Retinal pigment epithelial cell (primary cell): ENCODE results near the gene HES1.
"Not testable (repeated sequence)": the region's sequence is repeated elsewhere in the genome, so short reads cannot be mapped to it uniquely, and the experiment has no call there.

Experiments used
- DNase-seq: peaks from one replicate; pipeline ENCODE4 v3.0.0-alpha.2; 2010; ENCODE audit warnings: low read depth
- H3K4me3 ChIP-seq: 2 replicates; pipeline ENCODE4 v1.5.1; 2011; ENCODE audit warnings: mild to moderate bottlenecking, low read length, control low read depth, moderate library complexity
- CTCF ChIP-seq: conservative IDR thresholded peaks from 2 replicates; pipeline ENCODE4 v1.5.1; 2011; ENCODE audit warnings: low read depth, low read length, control low read depth, inconsistent platforms

The HES1 gene

GRCh38 chr3:194145702-194146101 lies 9.8 kb downstream of the HES1 start:
- DNase-seq = no peak
- no peak for TF ChIP-seq CTCF
- H3K4me3 ChIP-seq = no peak overlapping the region

DNA sequence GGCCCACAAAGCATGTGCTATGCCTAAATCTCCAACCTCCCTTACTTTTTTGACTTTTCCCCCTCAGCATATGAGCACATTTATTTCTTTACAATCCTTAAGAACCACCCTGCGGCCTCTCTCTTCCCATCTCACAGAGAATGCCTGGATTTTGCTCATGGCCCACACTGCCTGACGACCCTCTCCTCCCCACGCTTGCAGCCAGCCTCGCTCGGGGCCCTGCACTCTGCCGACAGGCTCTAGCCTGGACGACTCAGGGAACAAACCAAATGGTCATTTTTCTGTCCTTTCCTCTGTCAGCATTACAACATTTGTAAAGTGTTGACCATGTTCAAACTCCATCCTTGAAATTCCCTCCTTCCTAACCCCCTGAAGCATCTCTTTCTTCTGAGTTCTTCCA lies 11.7 kb downstream of the HES1 start:
- no peak for DNase-seq
- no peak for TF ChIP-seq CTCF
- H3K4me3 ChIP-seq = no peak overlapping the region

- TF ChIP-seq CTCF = no peak
- DNase-seq = no peak
Measured at GRCh38 chr3:194148383-194148782, 12.4 kb downstream of the HES1 start.

DNA sequence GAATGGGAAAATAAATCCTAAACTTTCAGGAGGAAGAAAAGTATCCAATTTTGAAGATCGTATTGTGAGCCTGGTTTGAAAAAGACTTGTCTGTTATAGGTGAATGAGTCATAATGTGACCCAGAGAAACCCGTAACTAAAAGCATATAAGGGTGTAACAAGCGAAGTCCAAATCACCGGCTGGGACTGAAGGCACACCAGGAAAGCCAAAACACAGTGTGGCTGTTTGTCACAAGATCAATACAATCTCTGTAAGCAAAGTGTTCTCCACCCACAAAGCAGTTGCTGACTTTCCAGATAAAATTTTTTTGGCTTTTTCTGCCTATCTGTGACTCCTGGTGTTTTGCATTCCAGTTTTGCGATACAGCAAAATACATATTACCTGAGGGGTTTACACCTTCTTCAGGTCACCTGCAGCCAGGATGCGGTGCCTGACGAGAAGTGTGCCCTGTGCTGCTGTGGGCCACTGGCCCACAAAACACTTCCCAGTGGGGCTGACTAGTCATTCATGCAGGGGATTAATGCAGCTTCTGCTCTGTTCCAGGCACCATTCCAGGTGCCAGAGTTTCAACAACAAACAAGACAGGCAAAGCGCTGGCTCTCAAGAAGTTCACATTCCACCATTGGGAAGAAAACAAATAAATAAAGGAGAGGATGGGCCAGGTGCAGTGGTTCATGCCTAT lies 14.4 kb downstream of the HES1 start:
- H3K4me3 ChIP-seq = no peak overlapping the region
- no peak for DNase-seq
- no peak for TF ChIP-seq CTCF

More at GRCh38 chr3:194148383-194148782, 12.4 kb downstream of the HES1 start:
- no peak overlapping the region for H3K4me3 ChIP-seq

GRCh38 chr3:194150935-194151302 lies 15.0 kb downstream of the HES1 start:
- not testable (repeated sequence) for DNase-seq, H3K4me3 ChIP-seq

DNA sequence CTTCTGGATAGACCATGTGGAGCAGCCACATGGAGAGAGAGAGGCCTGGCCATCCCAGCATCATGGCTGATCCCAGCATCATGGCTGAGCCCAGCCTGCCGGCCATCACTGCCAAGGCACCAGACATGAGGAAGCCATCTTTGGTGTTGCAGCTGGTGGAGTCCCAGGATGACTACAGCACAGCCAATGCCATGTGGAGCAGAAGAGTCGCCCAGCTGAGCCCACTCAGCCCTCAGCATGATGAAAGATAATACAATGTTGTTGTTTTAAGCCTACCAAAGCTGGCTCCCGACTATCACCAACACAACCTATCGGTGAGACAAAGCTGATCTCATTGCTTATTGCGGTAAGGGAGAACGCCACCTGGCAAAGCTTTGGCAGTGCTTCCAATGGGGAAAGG lies 18.4 kb downstream of the HES1 start:
- TF ChIP-seq CTCF = no peak
- DNase-seq = no peak
- no peak overlapping the region for H3K4me3 ChIP-seq

- no peak for DNase-seq
- H3K4me3 ChIP-seq = no peak overlapping the region
- no peak for TF ChIP-seq CTCF
Measured at GRCh38 chr3:194156095-194156494, 20.1 kb downstream of the HES1 start.
